HepG2 (cell line): ENCODE results near the gene CTCF. TPM values are rescaled to one million over a fixed set of nuclear protein-coding genes. Genes with fewer than 3 reads are reported as not detected.

Experiments
- ATAC-seq: fragments of 200-7000 bp; cut with Tn5 transposase; 3 replicates; pipeline ENCODE4 v1.9.1; 2020; ENCODE audit warnings: mild to moderate bottlenecking, moderate library complexity
- BruUV-seq: library from RNA; stranded (reverse); fragments of 400-500 nt; replicated peaks from 2 replicates; lab custom pipeline; 2021; lab: Mats Ljungman, UMichigan
- CTCF ChIA-PET: fragments of 300-600 bp; formaldehyde crosslinking; extraction: SDS; loops from one replicate; lab custom pipeline; 2021; ENCODE audit warnings: low total read pairs, inconsistent platforms, low intra/inter-chr PET ratio; lab: Yijun Ruan, JAX
- POLR2A ChIA-PET: fragments of 350-600 bp; sonication (Branson Sonifier 250); formaldehyde crosslinking; loops from one replicate; lab custom pipeline; 2020; ENCODE audit warnings: antibody characterized with exemption, inconsistent platforms; lab: Yijun Ruan, JAX
- DNase-seq: peaks from one replicate; pipeline ENCODE4 v3.0.0-alpha.2; 2015; ENCODE audit warnings: low spot score
- FAIRE-seq: peaks from 3 replicates; lab custom pipeline; 2011; peaks lifted over from hg19 to GRCh38; lab: Jason Lieb, UNC
- H2AFZ ChIP-seq: one replicate; pipeline ENCODE4 v1.6.1; 2011; ENCODE audit warnings: low read length, inconsistent platforms
- H3K27ac ChIP-seq: fragments of 300-600 bp; 3 replicates; pipeline ENCODE4 v1.8.0; 2011; ENCODE audit warnings: mixed run types, mild to moderate bottlenecking, mixed read lengths, low read length, inconsistent platforms; ENCODE audit not compliant: insufficient read depth; ENCODE audit errors: extremely low read length
- H3K27me3 ChIP-seq, 2 experiments: fragments of 200-600 bp in 1 of 2; 2 replicates in 1 of 2; 3 replicates in 1 of 2; pipeline versions ENCODE4 v1.6.0 to v1.8.0; 2011; ENCODE audit warnings: low read length in 2 of 2, mild to moderate bottlenecking in 2 of 2, moderate library complexity in 2 of 2, inconsistent platforms in 1 of 2; ENCODE audit not compliant: insufficient read depth in 2 of 2, control insufficient read depth in 1 of 2
- H3K36me3 ChIP-seq, 2 experiments: fragments of 200-600 bp in 1 of 2; replicated peaks in 1 of 2; 2 replicates in 1 of 2; 3 replicates in 1 of 2; pipeline versions ENCODE4 v1.5.1 to v1.8.0; 2011; ENCODE audit warnings: low read length in 2 of 2, inconsistent platforms in 1 of 2; ENCODE audit not compliant: insufficient read depth in 2 of 2, control insufficient read depth in 1 of 2
- H3K4me1 ChIP-seq: 2 replicates; pipeline ENCODE4 v1.5.1; 2012; ENCODE audit warnings: low read length, inconsistent platforms; ENCODE audit not compliant: insufficient read depth
- H3K4me2 ChIP-seq: 2 replicates; pipeline ENCODE4 v1.6.0; 2011; ENCODE audit warnings: low read depth, low read length, inconsistent platforms
- H3K4me3 ChIP-seq, 3 experiments: fragments of 200-600 bp in 1 of 3; sonication (generic), shearing (Covaris generic) in 1 of 3; replicated peaks in 1 of 3; 2 replicates each; pipeline ENCODE4 v1.5.1; 2011 to 2016; ENCODE audit warnings: low read length in 3 of 3, inconsistent platforms in 2 of 3, low read depth in 2 of 3, mild to moderate bottlenecking in 2 of 3, control low read depth in 1 of 3, mixed read lengths in 1 of 3; ENCODE audit not compliant: insufficient read depth in 1 of 3
- H3K79me2 ChIP-seq: one replicate; pipeline ENCODE4 v1.6.1; 2011; ENCODE audit warnings: low read length, inconsistent platforms; ENCODE audit not compliant: insufficient read depth
- H3K9ac ChIP-seq: 2 replicates; pipeline ENCODE4 v1.6.0; 2011; ENCODE audit warnings: mild to moderate bottlenecking, low read depth, low read length, inconsistent platforms; ENCODE audit not compliant: insufficient read depth
- H3K9me3 ChIP-seq: 2 replicates; pipeline ENCODE4 v1.5.1; 2012; ENCODE audit warnings: mild to moderate bottlenecking, low read length
- H4K20me1 ChIP-seq: 2 replicates; pipeline ENCODE4 v1.6.0; 2011; ENCODE audit warnings: inconsistent platforms, mild to moderate bottlenecking, low read length, moderate library complexity; ENCODE audit not compliant: insufficient read depth
- ARID2 ChIP-seq: sonication (generic); formaldehyde crosslinking; IDR thresholded peaks from 2 replicates; pipeline ENCODE4 v1.8.1; 2022; ENCODE audit warnings: mild to moderate bottlenecking, missing genetic modification reagents, borderline replicate concordance
- ARNT2 ChIP-seq: sonication (generic); formaldehyde crosslinking; IDR thresholded peaks from 2 replicates; pipeline ENCODE4 v1.8.0; 2022; ENCODE audit warnings: mild to moderate bottlenecking, low read depth, missing genetic modification reagents, moderate library complexity
- EED ChIP-seq: sonication (generic); formaldehyde crosslinking; IDR thresholded peaks from 2 replicates; pipeline ENCODE4 v1.5.0; 2020; ENCODE audit warnings: mild to moderate bottlenecking, missing genetic modification reagents
- IKZF1 ChIP-seq: fragments of 450-650 bp; IDR thresholded peaks from 2 replicates; pipeline ENCODE4 v1.7.1; 2016
- MIER3 ChIP-seq: IDR thresholded peaks from 2 replicates; pipeline ENCODE4 v1.6.1; 2016; ENCODE audit warnings: missing compliant biosample characterization, borderline replicate concordance
- SIN3B ChIP-seq: fragments of 150-350 bp; IDR thresholded peaks from 2 replicates; pipeline ENCODE4 v1.6.1; 2014; ENCODE audit warnings: low read length
- ZMYM3 ChIP-seq: sonication (generic); formaldehyde crosslinking; IDR thresholded peaks from 2 replicates; pipeline ENCODE4 v1.5.1; 2020; ENCODE audit warnings: mild to moderate bottlenecking, missing genetic modification reagents
- ZNF224 ChIP-seq: sonication (generic); formaldehyde crosslinking; IDR thresholded peaks from 2 replicates; pipeline ENCODE4 v1.5.0; 2020; ENCODE audit warnings: mild to moderate bottlenecking, missing genetic modification reagents
- ZNF24 ChIP-seq: fragments of 450-650 bp; IDR thresholded peaks from 2 replicates; pipeline ENCODE4 v1.6.1; 2017; ENCODE audit warnings: antibody characterized with exemption, mild to moderate bottlenecking
- ZNF264 ChIP-seq: sonication (generic); formaldehyde crosslinking; IDR thresholded peaks from 2 replicates; pipeline ENCODE4 v1.4.0; 2020; ENCODE audit warnings: missing genetic modification reagents
- ZNF607 ChIP-seq: sonication (generic); formaldehyde crosslinking; IDR thresholded peaks from 2 replicates; pipeline ENCODE4 v1.5.1; 2020; ENCODE audit warnings: missing genetic modification reagents, mild to moderate bottlenecking, borderline replicate concordance
- ZNF788 ChIP-seq: sonication (generic); formaldehyde crosslinking; IDR thresholded peaks from 2 replicates; pipeline ENCODE4 v1.5.0; 2020; ENCODE audit warnings: mild to moderate bottlenecking, missing genetic modification reagents, borderline replicate concordance
- ZNF790 ChIP-seq: sonication (generic); formaldehyde crosslinking; IDR thresholded peaks from 2 replicates; pipeline ENCODE4 v1.8.0; 2022; ENCODE audit warnings: missing genetic modification reagents, mild to moderate bottlenecking, borderline replicate concordance
- WGBS: methylation state at CpG from one replicate; pipeline ENCODE4 v1.1.6; 2017; ENCODE audit warnings: low lambda C conversion rate; 5-methylcytosine and 5-hydroxymethylcytosine counted together
- in situ Hi-C: cut with HindIII; loops from 2 replicates; pipeline ENCODE4 v1.10.0; 2017; ENCODE audit warnings: low pct_unique_long_range_greater_than_20kb; ENCODE audit not compliant: extremely low pct_ligation_motif_present
- intact Hi-C: fragments of 100-400 bp; cut with micrococcal nuclease; formaldehyde crosslinking; loops from one replicate; pipeline ENCODE4 v1.10.0; 2022; ENCODE audit not compliant: unreplicated experiment
- polyA plus RNA-seq, 8 experiments: library from polyadenylated mRNA; depleted of rRNA in 3 of 8; stranded (reverse) in 7 of 8; unstranded in 1 of 8; fragments of >200 nt; fragmentation: Illumina TruSeq in 4 of 8; extraction: Trizol in 4 of 8; gene quantifications; 2 replicates each; pipeline versions ENCODE4 v1.2.1 to v1.2.3, GENCODE V29; 2011 to 2016; ENCODE audit warnings: low read depth in 4 of 8, missing spikeins in 1 of 8, mixed read lengths in 1 of 8; ENCODE audit not compliant: insufficient read depth in 1 of 8
- total RNA-seq, 5 experiments: library from RNA; depleted of rRNA; stranded (reverse); fragments of >200 nt; fragmentation: Illumina TruSeq; extraction: Trizol; gene quantifications; 2 replicates each; pipeline ENCODE4 v1.2.3, GENCODE V29; 2016; ENCODE audit warnings: low read depth in 1 of 5
- TF ChIP-seq, protein P1 (sequence below), 2 experiments: sonication (generic) in 1 of 2; formaldehyde crosslinking in 1 of 2; IDR thresholded peaks; 2 replicates each; pipeline versions ENCODE4 v1.4.0 to v1.6.1; 2018 to 2020; ENCODE audit warnings: missing genetic modification reagents in 2 of 2, borderline replicate concordance in 1 of 2, low read depth in 1 of 2, mild to moderate bottlenecking in 1 of 2, missing biosample characterization in 1 of 2
- TF ChIP-seq, protein P2 (sequence below): sonication (generic); formaldehyde crosslinking; IDR thresholded peaks from 2 replicates; pipeline ENCODE4 v1.5.1; 2020; ENCODE audit warnings: mild to moderate bottlenecking, moderate library complexity, missing genetic modification reagents

CTCF gene
- total and polyA plus RNA-seq, 2 of the 13 experiments (the other 11 are each of a cell fraction or from before 2014, with no cell fraction given), result 19.5 to 37.5 TPM

DNA sequence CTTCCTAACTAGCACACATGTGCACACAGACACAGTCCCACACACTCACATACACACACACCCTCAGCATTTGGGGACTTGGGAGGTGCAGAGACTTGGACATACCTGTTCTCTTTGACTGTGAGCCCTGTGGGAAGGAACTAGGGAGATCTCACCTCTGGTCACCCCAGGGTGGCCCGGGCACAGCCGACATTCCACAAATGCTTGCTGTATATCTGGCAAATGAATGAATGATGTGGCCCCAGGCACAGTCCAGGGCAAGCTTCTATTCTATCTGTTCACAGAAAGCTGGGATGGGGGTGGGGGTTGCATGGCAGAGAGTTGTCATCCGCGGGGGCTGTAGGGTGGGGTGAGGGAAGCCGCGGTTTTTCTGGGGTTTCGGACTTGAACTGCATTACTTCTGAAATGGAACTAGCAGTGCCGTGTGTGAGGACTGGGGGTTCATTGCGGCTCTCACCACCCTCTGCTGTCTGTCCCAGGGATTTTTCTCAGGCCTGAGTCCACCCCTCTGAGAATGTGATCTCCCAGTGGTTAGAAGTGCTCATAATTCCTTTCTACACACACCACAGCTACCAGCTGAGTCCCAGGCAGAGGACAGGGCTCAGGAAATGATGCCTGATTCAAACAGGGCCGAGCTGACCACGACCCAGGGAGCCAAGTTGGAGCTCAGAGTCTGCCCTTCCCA, 37.0 kb upstream of the CTCF start:
- Histone ChIP-seq H3K9ac (no peak overlapping the region), H3K4me1 (peaks cover 63% of the 10 kb centered on the region), H3K36me3 (no peaks in the 10 kb centered on the region), H4K20me1 (0 out of 2 replicates have a peak, but pooled peaks cover under 1% of the 10 kb centered on the region), H3K79me2 (no peaks in the 10 kb centered on the region), H3K27me3 (peaks cover 9 to 37% of the 10 kb centered on the region in 2 experiments; a peak in 4 of 5 replicates), H3K27ac (no peak overlapping the region), H3K4me3 (no peak overlapping the region), H3K4me2 (0 out of 2 replicates have a peak overlapping the region, but pooled peaks have one; percentile 8), H2AFZ (no peak overlapping the region), H3K9me3 (no peaks in the 10 kb centered on the region)
- DNase-seq (no peak), ATAC-seq (no peak), FAIRE-seq (no peak)
- ChIA-PET CTCF (interaction anchor here (0.8 kb wide), 1 partner anchor 16 kb away, joined by 3 read pairs; no protein-coding TSS in a partner anchor), POLR2A (no interaction called here)
- intact Hi-C loops, result no loop called here
- no TSS peak for BruUV-seq
- in situ Hi-C loops, result no loop called here
- whole genome bisulfite sequencing, result 12% methylated on average over 10 of the region's 11 CpGs
- TF ChIP-seq ZNF788 (CRISPR knock-in tag) (0 out of 2 replicates have a peak, but pooled peaks have one; percentile 22), ZMYM3 (CRISPR knock-in tag) (peak; percentile 43; the same call in 1 of the 2 replicates), ZNF264 (CRISPR knock-in tag) (no peak), ZNF790 (CRISPR knock-in tag) (no peak), MIER3 (CRISPR knock-in tag) (no peak), EED (0 out of 2 replicates have a peak, but pooled peaks have one; percentile 22), ZNF607 (CRISPR knock-in tag) (no peak), SIN3B (no peak), ARNT2 (no peak), IKZF1 (no peak), ZNF24 (peak; percentile 86), ZNF224 (CRISPR knock-in tag) (no peak), ARID2 (no peak)
- TF ChIP-seq, protein P1, sequence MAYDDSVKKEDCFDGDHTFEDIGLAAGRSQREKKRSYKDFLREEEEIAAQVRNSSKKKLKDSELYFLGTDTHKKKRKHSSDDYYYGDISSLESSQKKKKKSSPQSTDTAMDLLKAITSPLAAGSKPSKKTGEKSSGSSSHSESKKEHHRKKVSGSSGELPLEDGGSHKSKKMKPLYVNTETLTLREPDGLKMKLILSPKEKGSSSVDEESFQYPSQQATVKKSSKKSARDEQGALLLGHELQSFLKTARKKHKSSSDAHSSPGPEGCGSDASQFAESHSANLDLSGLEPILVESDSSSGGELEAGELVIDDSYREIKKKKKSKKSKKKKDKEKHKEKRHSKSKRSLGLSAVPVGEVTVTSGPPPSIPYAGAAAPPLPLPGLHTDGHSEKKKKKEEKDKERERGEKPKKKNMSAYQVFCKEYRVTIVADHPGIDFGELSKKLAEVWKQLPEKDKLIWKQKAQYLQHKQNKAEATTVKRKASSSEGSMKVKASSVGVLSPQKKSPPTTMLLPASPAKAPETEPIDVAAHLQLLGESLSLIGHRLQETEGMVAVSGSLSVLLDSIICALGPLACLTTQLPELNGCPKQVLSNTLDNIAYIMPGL (CRISPR knock-in tag; IDR thresholded peaks at IDR 0.05; ENCODE audit: borderline replicate concordance in 1 of 2, low read depth in 1 of 2), result no peak
- TF ChIP-seq, protein P2, sequence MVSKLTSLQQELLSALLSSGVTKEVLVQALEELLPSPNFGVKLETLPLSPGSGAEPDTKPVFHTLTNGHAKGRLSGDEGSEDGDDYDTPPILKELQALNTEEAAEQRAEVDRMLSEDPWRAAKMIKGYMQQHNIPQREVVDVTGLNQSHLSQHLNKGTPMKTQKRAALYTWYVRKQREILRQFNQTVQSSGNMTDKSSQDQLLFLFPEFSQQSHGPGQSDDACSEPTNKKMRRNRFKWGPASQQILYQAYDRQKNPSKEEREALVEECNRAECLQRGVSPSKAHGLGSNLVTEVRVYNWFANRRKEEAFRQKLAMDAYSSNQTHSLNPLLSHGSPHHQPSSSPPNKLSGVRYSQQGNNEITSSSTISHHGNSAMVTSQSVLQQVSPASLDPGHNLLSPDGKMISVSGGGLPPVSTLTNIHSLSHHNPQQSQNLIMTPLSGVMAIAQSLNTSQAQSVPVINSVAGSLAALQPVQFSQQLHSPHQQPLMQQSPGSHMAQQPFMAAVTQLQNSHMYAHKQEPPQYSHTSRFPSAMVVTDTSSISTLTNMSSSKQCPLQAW (CRISPR knock-in tag), result no peak
